Trophoblast cell (in vitro differentiated cells and primary cell): ENCODE results near the gene PIP5K1B.
"Not testable (repeated sequence)": the region's sequence is repeated elsewhere in the genome, so short reads cannot be mapped to it uniquely, and the experiment has no call there.

ENCODE experiments used
- DNase-seq, 2 donors: peaks; one replicate each; pipeline ENCODE4 v3.0.0-alpha.2; 2016
- H2AFZ ChIP-seq: 2 replicates; pipeline ENCODE4 v1.6.1; 2013; ENCODE audit warnings: low read length, moderate library complexity, mild to moderate bottlenecking; ENCODE audit not compliant: insufficient read depth, poor library complexity
- H2AK5ac ChIP-seq: 2 replicates; pipeline ENCODE4 v1.6.1; 2013; ENCODE audit warnings: mild to moderate bottlenecking, low read length
- H2BK120ac ChIP-seq: 2 replicates; pipeline ENCODE4 v1.6.1; 2013; ENCODE audit warnings: low read length, mild to moderate bottlenecking, moderate library complexity; ENCODE audit not compliant: insufficient read depth, poor library complexity
- H2BK12ac ChIP-seq: 2 replicates; pipeline ENCODE4 v1.6.1; 2013; ENCODE audit warnings: mild to moderate bottlenecking, low read length, moderate library complexity
- H2BK5ac ChIP-seq: 2 replicates; pipeline ENCODE4 v1.6.1; 2013; ENCODE audit warnings: low read length, low read depth, moderate library complexity, mild to moderate bottlenecking; ENCODE audit not compliant: poor library complexity
- H3K14ac ChIP-seq: 2 replicates; pipeline ENCODE4 v1.6.1; 2013; ENCODE audit warnings: mild to moderate bottlenecking, low read length
- H3K18ac ChIP-seq: 2 replicates; pipeline ENCODE4 v1.6.1; 2013; ENCODE audit warnings: mild to moderate bottlenecking, low read length
- H3K23ac ChIP-seq: 2 replicates; pipeline ENCODE4 v1.6.1; 2013; ENCODE audit warnings: low read length
- H3K27ac ChIP-seq: 2 replicates; pipeline ENCODE4 v1.5.1; 2013; ENCODE audit warnings: low read depth, mild to moderate bottlenecking, inconsistent platforms, low read length, moderate library complexity
- H3K27me3 ChIP-seq: 2 replicates; pipeline ENCODE4 v1.6.1; 2013; ENCODE audit warnings: inconsistent platforms, mild to moderate bottlenecking, low read length, moderate library complexity; ENCODE audit not compliant: insufficient read depth
- H3K36me3 ChIP-seq, 2 experiments: 1 replicate in 1 of 2; 2 replicates in 1 of 2; pipeline ENCODE4 v1.6.1; 2013; ENCODE audit warnings: low read length in 2 of 2, mild to moderate bottlenecking in 2 of 2, moderate library complexity in 1 of 2; ENCODE audit not compliant: insufficient read depth in 2 of 2, control insufficient read depth in 1 of 2
- H3K4ac ChIP-seq: 2 replicates; pipeline ENCODE4 v1.6.1; 2013; ENCODE audit warnings: low read depth, mild to moderate bottlenecking, low read length, moderate library complexity
- H3K4me1 ChIP-seq, 2 experiments: 1 replicate in 1 of 2; 2 replicates in 1 of 2; pipeline ENCODE4 v1.6.1; 2013; ENCODE audit warnings: low read length in 2 of 2, mild to moderate bottlenecking in 2 of 2, moderate library complexity in 1 of 2; ENCODE audit not compliant: insufficient read depth in 2 of 2, control insufficient read depth in 1 of 2
- H3K4me2 ChIP-seq: 2 replicates; pipeline ENCODE4 v1.6.1; 2013; ENCODE audit warnings: inconsistent platforms, mild to moderate bottlenecking, low read length, moderate library complexity
- H3K4me3 ChIP-seq: 2 replicates; pipeline ENCODE4 v1.5.1; 2013; ENCODE audit warnings: mild to moderate bottlenecking, low read depth, low read length, inconsistent platforms
- H3K79me1 ChIP-seq: one replicate; pipeline ENCODE4 v1.6.1; 2013; ENCODE audit warnings: low read length
- H3K79me2 ChIP-seq: 2 replicates; pipeline ENCODE4 v1.6.1; 2013; ENCODE audit warnings: low read length, mild to moderate bottlenecking; ENCODE audit not compliant: control insufficient read depth, insufficient read depth, poor library complexity
- H3K9ac ChIP-seq: 2 replicates; pipeline ENCODE4 v1.6.1; 2013; ENCODE audit warnings: mild to moderate bottlenecking, low read length
- H3K9me3 ChIP-seq: 2 replicates; pipeline ENCODE4 v1.6.1; 2013; ENCODE audit warnings: low read depth, mild to moderate bottlenecking, control low read depth, inconsistent platforms, low read length; ENCODE audit not compliant: insufficient read depth
- H4K12ac ChIP-seq: 2 replicates; pipeline ENCODE4 v1.6.1; 2013; ENCODE audit warnings: low read depth, mild to moderate bottlenecking, low read length, moderate library complexity
- H4K8ac ChIP-seq: 2 replicates; pipeline ENCODE4 v1.6.1; 2013; ENCODE audit warnings: low read depth, mild to moderate bottlenecking, low read length, moderate library complexity
- H4K91ac ChIP-seq: one replicate; pipeline ENCODE4 v1.6.1; 2013; ENCODE audit warnings: low read depth, mild to moderate bottlenecking, low read length, moderate library complexity
- WGBS: extraction: QIAGEN DNeasy Blood & Tissue Kit; methylation state at CpG from one replicate; pipeline ENCODE4 v1.1.7; 2013; ENCODE audit warnings: missing lambda C conversion rate; ENCODE audit not compliant: insufficient read length, insufficient coverage; ENCODE audit errors: extremely low coverage; 5-methylcytosine and 5-hydroxymethylcytosine counted together

PIP5K1B gene

DNA sequence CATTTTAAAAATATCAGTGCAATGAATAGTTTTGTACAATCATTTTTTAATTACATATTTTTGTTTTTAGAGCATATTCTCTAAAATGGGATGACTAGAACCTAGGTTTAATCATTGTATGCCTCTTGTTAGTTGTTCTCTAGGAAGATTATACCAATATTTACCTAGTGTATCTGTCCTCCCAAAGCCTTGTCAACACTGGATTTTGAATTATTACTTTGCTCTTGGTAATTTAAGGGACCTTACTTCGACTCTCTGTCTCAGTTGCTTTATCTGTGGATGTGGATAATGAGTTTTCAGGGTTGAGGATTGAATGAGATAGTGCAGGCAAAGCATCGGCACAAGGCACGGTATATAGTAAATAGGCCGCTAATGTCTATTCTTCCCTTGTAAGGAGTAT, 10.9 kb upstream of the PIP5K1B start:
- no peak overlapping the region for H2BK120ac ChIP-seq
- H3K4ac ChIP-seq, result no peak overlapping the region
- WGBS, result no CpG with 5 or more reads among the region's 4 CpGs
- no peak overlapping the region for H3K4me3 ChIP-seq
- no peaks in the 10 kb centered on the region for H3K36me3 ChIP-seq
- H4K91ac ChIP-seq, result no peak overlapping the region
- H3K14ac ChIP-seq, result no peak overlapping the region
- peaks cover 0 to 2% of the 10 kb centered on the region in 2 experiments for H3K4me1 ChIP-seq
- H3K27ac ChIP-seq, result no peak overlapping the region
- no peaks in the 10 kb centered on the region for H3K9me3 ChIP-seq
- H2AFZ ChIP-seq, result no peak overlapping the region
- H3K79me1 ChIP-seq, result no peaks in the 10 kb centered on the region
- no peak overlapping the region for H3K4me2 ChIP-seq
- H2BK12ac ChIP-seq, result no peak overlapping the region
- no peak for DNase-seq
- no peaks in the 10 kb centered on the region for H3K79me2 ChIP-seq
- H4K8ac ChIP-seq, result no peak overlapping the region
- no peak overlapping the region for H3K18ac ChIP-seq
- no peak overlapping the region for H2AK5ac ChIP-seq
- H3K27me3 ChIP-seq, result no peaks in the 10 kb centered on the region
- H4K12ac ChIP-seq, result no peak overlapping the region
- no peak overlapping the region for H3K23ac ChIP-seq
- no peak overlapping the region for H2BK5ac ChIP-seq
- no peak overlapping the region for H3K9ac ChIP-seq

DNA sequence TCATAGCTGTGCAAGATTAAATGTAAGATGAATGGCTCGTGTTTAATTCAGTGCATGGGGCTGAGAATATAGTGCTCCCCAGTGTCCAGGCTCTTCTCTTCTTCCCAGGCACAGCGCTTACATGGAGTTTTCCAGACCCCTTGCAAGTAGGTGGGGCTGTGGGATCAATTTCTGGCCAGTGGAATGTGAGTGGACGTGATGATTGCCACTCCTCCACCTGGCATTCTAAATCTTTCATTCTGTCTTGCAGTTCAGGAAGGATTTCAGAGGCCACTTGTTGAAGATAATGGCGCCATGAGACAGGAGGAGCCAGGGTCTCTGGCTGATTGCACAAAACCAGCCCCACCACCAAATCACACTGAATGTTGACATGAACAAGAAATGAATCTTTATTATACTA, 7.2 kb upstream of the PIP5K1B start:
- Histone ChIP-seq H3K9ac (no peak overlapping the region), H2BK120ac (no peak overlapping the region), H3K27me3 (no peaks in the 10 kb centered on the region), H3K18ac (no peak overlapping the region), H2BK5ac (no peak overlapping the region), H3K4me2 (no peak overlapping the region), H3K79me2 (no peaks in the 10 kb centered on the region), H2AFZ (no peak overlapping the region), H3K79me1 (no peaks in the 10 kb centered on the region), H2BK12ac (no peak overlapping the region), H4K12ac (no peak overlapping the region), H3K36me3 (no peaks in the 10 kb centered on the region), H3K9me3 (no peaks in the 10 kb centered on the region), H3K27ac (no peak overlapping the region), H4K91ac (no peak overlapping the region), H4K8ac (no peak overlapping the region), H3K4me3 (no peak overlapping the region), H3K14ac (no peak overlapping the region), H3K23ac (no peak overlapping the region), H3K4me1 (no peaks in the 10 kb centered on the region), H2AK5ac (no peak overlapping the region), H3K4ac (no peak overlapping the region)
- DNase-seq, result no peak
- no CpG with 5 or more reads among the region's 4 CpGs for WGBS

DNA sequence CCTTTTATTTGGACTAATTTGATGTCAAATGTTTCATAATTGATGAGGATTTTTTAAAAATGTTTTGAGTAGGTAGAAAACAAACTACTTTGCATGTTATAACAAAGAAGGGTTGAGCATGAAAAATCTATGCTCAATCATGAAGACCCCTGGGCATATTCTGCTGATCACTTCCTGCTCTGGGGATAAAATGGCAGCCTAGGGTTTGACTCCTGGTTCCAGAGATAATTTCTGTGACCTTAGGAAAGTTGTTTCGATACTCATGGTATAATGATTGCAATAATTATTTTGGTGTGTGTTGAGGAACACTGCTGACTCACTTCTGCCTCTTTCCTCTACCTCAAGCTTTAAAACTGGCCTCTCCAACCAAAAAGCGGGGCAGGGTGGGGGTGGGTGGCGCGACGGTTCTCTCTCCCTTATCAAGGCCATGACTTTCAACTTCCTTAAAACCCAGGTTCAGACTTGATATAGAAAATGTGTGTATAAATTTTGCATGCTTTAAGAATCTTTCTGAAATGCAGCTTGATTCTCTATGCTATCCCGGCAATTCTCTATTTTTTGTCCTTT, 6.0 kb upstream of the PIP5K1B start:
- Histone ChIP-seq H3K79me1 (no peaks in the 10 kb centered on the region), H3K18ac (no peak overlapping the region), H3K4me1 (no peaks in the 10 kb centered on the region), H3K9ac (no peak overlapping the region), H3K9me3 (no peaks in the 10 kb centered on the region), H2AK5ac (no peak overlapping the region), H3K79me2 (no peaks in the 10 kb centered on the region), H2BK12ac (no peak overlapping the region), H3K27ac (no peak overlapping the region), H3K23ac (no peak overlapping the region), H3K36me3 (no peaks in the 10 kb centered on the region), H3K4ac (no peak overlapping the region), H3K4me2 (no peak overlapping the region), H4K91ac (no peak overlapping the region), H3K4me3 (no peak overlapping the region), H4K8ac (no peak overlapping the region), H3K14ac (no peak overlapping the region), H2BK120ac (no peak overlapping the region), H4K12ac (no peak overlapping the region), H3K27me3 (no peaks in the 10 kb centered on the region), H2BK5ac (no peak overlapping the region), H2AFZ (no peak overlapping the region)
- DNase-seq, result no peak
- WGBS, result no CpG with 5 or more reads among the region's 6 CpGs

GRCh38 chr9:68699625-68700024, 5.4 kb upstream of the PIP5K1B start:
- not testable (repeated sequence) for H3K9me3 ChIP-seq, H3K4me2 ChIP-seq, H3K9ac ChIP-seq, H2AFZ ChIP-seq, H3K23ac ChIP-seq, H3K4ac ChIP-seq, H4K8ac ChIP-seq, H3K18ac ChIP-seq, H4K12ac ChIP-seq, H3K14ac ChIP-seq, H2BK5ac ChIP-seq, H2BK120ac ChIP-seq, DNase-seq, H3K27ac ChIP-seq, H3K36me3 ChIP-seq, H3K27me3 ChIP-seq, H3K79me2 ChIP-seq, H4K91ac ChIP-seq, H2AK5ac ChIP-seq, H3K4me1 ChIP-seq, H3K79me1 ChIP-seq, H2BK12ac ChIP-seq, H3K4me3 ChIP-seq
- WGBS, result 100% methylated on average over 1 of the region's 2 CpGs
